Neural progenitor cell (in vitro differentiated cells): Measurements from ENCODE around the gene RTN4RL1. TPM values are rescaled to one million over a fixed set of nuclear protein-coding genes. Genes with fewer than 3 reads are reported as not detected.

Experiments
- DNase-seq: peaks from one replicate; pipeline ENCODE4 v3.0.0-alpha.2; 2016; ENCODE audit warnings: low spot score
- H2AFZ ChIP-seq: fragments of 200-600 bp; sonication (generic); replicated peaks from 2 replicates; pipeline ENCODE4 v1.6.1; 2016; ENCODE audit warnings: antibody characterized with exemption
- H3F3A ChIP-seq: fragments of 200-600 bp; sonication (generic); 2 replicates; pipeline ENCODE4 v1.6.1; 2016; ENCODE audit warnings: antibody characterized with exemption, low read depth
- H3K27ac ChIP-seq: fragments of 200-600 bp; sonication (generic); 2 replicates; pipeline ENCODE4 v1.5.1; 2016; ENCODE audit warnings: mild to moderate bottlenecking
- H3K27me3 ChIP-seq: fragments of 200-600 bp; sonication (generic); 2 replicates; pipeline ENCODE4 v1.6.1; 2016; ENCODE audit warnings: mild to moderate bottlenecking, moderate library complexity
- H3K36me3 ChIP-seq: fragments of 200-600 bp; sonication (generic); 2 replicates; pipeline ENCODE4 v1.5.1; 2016
- H3K4me1 ChIP-seq: fragments of 200-600 bp; sonication (generic); 2 replicates; pipeline ENCODE4 v1.6.1; 2016; ENCODE audit warnings: mixed run types
- H3K4me2 ChIP-seq: fragments of 200-600 bp; sonication (generic); 2 replicates; pipeline ENCODE4 v1.6.1; 2016
- H3K4me3 ChIP-seq: fragments of 200-600 bp; sonication (generic); 2 replicates; pipeline ENCODE4 v1.5.1; 2016
- H3K79me2 ChIP-seq: fragments of 200-600 bp; sonication (generic); 2 replicates; pipeline ENCODE4 v1.6.1; 2016; ENCODE audit warnings: low read depth
- H3K9ac ChIP-seq: fragments of 200-600 bp; sonication (generic); 2 replicates; pipeline ENCODE4 v1.6.1; 2016
- H3K9me3 ChIP-seq: fragments of 200-600 bp; sonication (generic); 2 replicates; pipeline ENCODE4 v1.5.1; 2016; ENCODE audit warnings: low read depth
- H4K20me1 ChIP-seq: fragments of 200-600 bp; sonication (generic); 2 replicates; pipeline ENCODE4 v1.6.1; 2016; ENCODE audit warnings: low read depth
- H3K27ac Mint-ChIP-seq: 3 replicates; pipeline ENCODE4 v1.8.0; 2021; ENCODE audit warnings: mixed read lengths
- H3K27me3 Mint-ChIP-seq: 2 replicates; pipeline ENCODE4 v1.8.0; 2022; ENCODE audit warnings: low read depth, mild to moderate bottlenecking, inconsistent platforms, moderate library complexity, mixed read lengths; ENCODE audit not compliant: insufficient read depth
- H3K36me3 Mint-ChIP-seq: 3 replicates; pipeline ENCODE4 v1.8.0; 2021; ENCODE audit warnings: mixed read lengths
- H3K4me1 Mint-ChIP-seq: 3 replicates; pipeline ENCODE4 v1.8.0; 2021; ENCODE audit warnings: mixed read lengths
- H3K4me3 Mint-ChIP-seq: 3 replicates; pipeline ENCODE4 v1.8.0; 2021; ENCODE audit warnings: mild to moderate bottlenecking, moderate library complexity, mixed read lengths
- H3K9me3 Mint-ChIP-seq: 3 replicates; pipeline ENCODE4 v1.8.0; 2020; ENCODE audit warnings: mixed read lengths
- CTCF ChIP-seq: fragments of 200-600 bp; sonication (generic); IDR thresholded peaks from 2 replicates; pipeline ENCODE4 v1.5.1; 2017; ENCODE audit warnings: antibody characterized with exemption, mild to moderate bottlenecking
- EZH2 ChIP-seq: fragments of 200-600 bp; sonication (generic); IDR thresholded peaks from 2 replicates; pipeline ENCODE4 v1.6.1; 2017; ENCODE audit warnings: antibody characterized with exemption, mild to moderate bottlenecking, moderate library complexity
- EZH2phosphoT487 ChIP-seq: fragments of 200-600 bp; sonication (generic); IDR thresholded peaks from 2 replicates; pipeline ENCODE4 v1.6.1; 2017; ENCODE audit warnings: antibody characterized with exemption
- total RNA-seq: library from RNA; depleted of rRNA; stranded (reverse); fragments of >200 nt; gene quantifications from 2 replicates; pipeline ENCODE4 v1.2.3, GENCODE V29; 2015; ENCODE audit warnings: low replicate concordance

The RTN4RL1 gene
- total RNA-seq, 1 donor from 2014 or later, result 3.4 TPM

- Mint-ChIP-seq H3K27ac (peak overlapping the region; percentile 57), H3K4me3 (peak overlapping the region; percentile 88), H3K9me3 (no peaks in the 10 kb centered on the region), H3K4me1 (peaks cover 25% of the 10 kb centered on the region), H3K27me3 (peaks cover 11% of the 10 kb centered on the region), H3K36me3 (peaks cover 13% of the 10 kb centered on the region)
- Histone ChIP-seq H3K4me3 (peak overlapping the region; percentile 78), H3K9ac (peak overlapping the region; percentile 61), H3K27me3 (peaks cover 15% of the 10 kb centered on the region), H3K79me2 (peaks cover 20% of the 10 kb centered on the region), H4K20me1 (peaks cover 5% of the 10 kb centered on the region), H3K27ac (no peak overlapping the region), H3F3A (peaks cover 12% of the 10 kb centered on the region), H3K4me2 (peak overlapping the region; percentile 89), H3K4me1 (peaks cover 7% of the 10 kb centered on the region), H2AFZ (peak overlapping the region; percentile 78), H3K36me3 (no peaks in the 10 kb centered on the region), H3K9me3 (no peaks in the 10 kb centered on the region)
- DNase-seq, result peak; percentile 73
- TF ChIP-seq CTCF (peak; percentile 28), EZH2phosphoT487 (no peak)
Measured at GRCh38 chr17:2042390-2042847, 17.3 kb upstream of the RTN4RL1 start.

- H3K4me1 ChIP-seq, result peaks cover 7% of the 10 kb centered on the region
- H3K9me3 ChIP-seq, result no peaks in the 10 kb centered on the region
- H2AFZ ChIP-seq, result peak within 1 kb of the TSS; percentile 78
- peaks cover 27% of the 10 kb centered on the region for H3K4me1 Mint-ChIP-seq
- peaks cover 20% of the 10 kb centered on the region for H3K79me2 ChIP-seq
- TF ChIP-seq EZH2phosphoT487 (peak; percentile 30), EZH2 (no peak), CTCF (peak; percentile 63)
- H3K4me2 ChIP-seq, result peak within 1 kb of the TSS; percentile 89
- peaks cover 11% of the 10 kb centered on the region for H3K27me3 Mint-ChIP-seq
- peaks cover 5% of the 10 kb centered on the region for H4K20me1 ChIP-seq
- H3K36me3 ChIP-seq, result no peaks in the 10 kb centered on the region
- peak within 1 kb of the TSS; percentile 61 for H3K9ac ChIP-seq
- peak within 1 kb of the TSS; percentile 78 for H3K4me3 ChIP-seq
- peaks cover 15% of the 10 kb centered on the region for H3K36me3 Mint-ChIP-seq
- H3K27ac Mint-ChIP-seq, result peak within 1 kb of the TSS; percentile 82
- no peaks in the 10 kb centered on the region for H3K9me3 Mint-ChIP-seq
- no peak within 1 kb of the TSS for H3K27ac ChIP-seq
- H3F3A ChIP-seq, result peaks cover 12% of the 10 kb centered on the region
- peak; percentile 99 for DNase-seq
- peaks cover 8% of the 10 kb centered on the region for H3K27me3 ChIP-seq
- peak within 1 kb of the TSS; percentile 88 for H3K4me3 Mint-ChIP-seq
Measured at GRCh38 chr17:2041561-2042389, 16.6 kb upstream of the RTN4RL1 start, which contains the start of gene OVCA2. Gene OVCA2 (plus strand): TSS chr17:2042022. CDS start chr17:2042048, 26 bp downstream.

GRCh38 chr17:2040942-2041560, 15.9 kb upstream of the RTN4RL1 start:
- Histone ChIP-seq H3K36me3 (no peaks in the 10 kb centered on the region), H3K4me2 (peak overlapping the region; percentile 89), H3K9ac (no peak overlapping the region), H3K4me1 (peaks cover 7% of the 10 kb centered on the region), H4K20me1 (peaks cover 5% of the 10 kb centered on the region), H3F3A (peaks cover 12% of the 10 kb centered on the region), H3K27me3 (peaks cover 1% of the 10 kb centered on the region), H3K79me2 (peaks cover 20% of the 10 kb centered on the region), H2AFZ (peak overlapping the region; percentile 51), H3K4me3 (peak overlapping the region; percentile 78), H3K9me3 (no peaks in the 10 kb centered on the region), H3K27ac (no peak overlapping the region)
- peaks cover 13% of the 10 kb centered on the region for H3K27me3 Mint-ChIP-seq
- H3K4me1 Mint-ChIP-seq, result peaks cover 34% of the 10 kb centered on the region
- peak overlapping the region; percentile 88 for H3K4me3 Mint-ChIP-seq
- peaks cover 22% of the 10 kb centered on the region for H3K36me3 Mint-ChIP-seq
- TF ChIP-seq EZH2phosphoT487 (no peak), EZH2 (no peak), CTCF (no peak)
- DNase-seq, result no peak
- H3K9me3 Mint-ChIP-seq, result no peaks in the 10 kb centered on the region
- H3K27ac Mint-ChIP-seq, result peak overlapping the region; percentile 82
